ENCODE measurements around the gene ACTRT2.

GRCh38 chr1:3015269-3015635, 6.0 kb upstream of the ACTRT2 start:
- no peak for TF ChIP-seq CTCF (IDR thresholded peaks at IDR 0.05; ENCODE audit: insufficient read depth, low read length, poor library complexity, severe bottlenecking)
- TF ChIP-seq EZH2phosphoT487 (conservative IDR thresholded peaks at IDR 0.05; ENCODE audit: low read length): no peak
